Measurements from ENCODE around the gene SPOCK3. TPM values are rescaled to one million over a fixed set of nuclear protein-coding genes. Genes with fewer than 3 reads are reported as not detected.

Gene SPOCK3
- polyA plus RNA-seq, 3 donors = 0.31 to 1.9 (median 1.2) TPM

DNA sequence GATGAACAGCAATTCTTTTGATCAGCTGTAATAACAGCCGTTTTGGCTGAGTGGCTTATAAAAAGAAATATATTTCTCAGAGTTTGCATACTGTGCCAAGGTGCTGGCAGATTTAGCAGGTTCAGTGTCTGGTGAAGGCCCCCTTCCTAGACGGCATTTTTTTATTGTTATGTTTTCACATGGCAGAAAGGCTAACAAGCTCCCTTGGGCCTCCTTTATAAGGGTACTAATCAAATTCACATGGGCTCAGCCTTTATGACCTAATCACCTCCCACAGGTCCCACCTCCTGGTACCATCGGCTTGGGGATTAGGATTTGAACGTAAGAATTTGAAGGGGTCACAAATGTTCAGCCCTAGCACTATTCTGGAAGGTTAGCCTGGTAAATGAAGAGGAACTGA lies 431.9 kb downstream of the SPOCK3 start:
- Mint-ChIP-seq H3K27me3 (ENCODE audit: low read depth in 3 of 3) (no peaks in the 10 kb centered on the region), H3K36me3 (no peaks in the 10 kb centered on the region), H3K4me1 (no peaks in the 10 kb centered on the region), H3K4me3 (no peak overlapping the region), H3K27ac (no peak overlapping the region), H3K9me3 (peaks cover 0 to 9% (median 4%) of the 10 kb centered on the region in 7 donors)
- Histone ChIP-seq H2AFZ (ENCODE audit: insufficient read depth, low read depth, low read length, poor library complexity, severe bottlenecking) (no peak overlapping the region), H3K4me2 (replicated peaks; ENCODE audit: extremely low read depth, low read length, poor library complexity, severe bottlenecking) (no peak overlapping the region), H3K27me3 (ENCODE audit: control insufficient read depth in 2 of 2, insufficient read depth in 2 of 2, low read length in 2 of 2) (no peaks in the 10 kb centered on the region), H3K9me3 (replicated peaks in 1 of 2; ENCODE audit: control insufficient read depth in 1 of 2, insufficient read depth in 1 of 2, low read length in 2 of 2) (peaks cover 0 to 7% of the 10 kb centered on the region in 2 donors), H3K4me1 (ENCODE audit: control insufficient read depth in 1 of 2, insufficient read depth in 2 of 2, low read length in 2 of 2) (no peaks in the 10 kb centered on the region), H3K27ac (ENCODE audit: low read depth in 1 of 2, low read length in 2 of 2) (no peak overlapping the region), H3K79me2 (ENCODE audit: insufficient read depth, low read length) (no peaks in the 10 kb centered on the region), H4K20me1 (ENCODE audit: insufficient read depth, low read length) (no peaks in the 10 kb centered on the region), H3K9ac (ENCODE audit: insufficient read depth, low read length, poor library complexity, severe bottlenecking) (no peak overlapping the region), H3K4me3 (replicated peaks in 1 of 3; ENCODE audit: low read depth in 2 of 3, low read length in 3 of 3) (no peak overlapping the region), H3K36me3 (replicated peaks in 1 of 2; ENCODE audit: control insufficient read depth in 1 of 2, insufficient read depth in 2 of 2, low read length in 2 of 2) (no peaks in the 10 kb centered on the region)
- TF ChIP-seq, protein P1, sequence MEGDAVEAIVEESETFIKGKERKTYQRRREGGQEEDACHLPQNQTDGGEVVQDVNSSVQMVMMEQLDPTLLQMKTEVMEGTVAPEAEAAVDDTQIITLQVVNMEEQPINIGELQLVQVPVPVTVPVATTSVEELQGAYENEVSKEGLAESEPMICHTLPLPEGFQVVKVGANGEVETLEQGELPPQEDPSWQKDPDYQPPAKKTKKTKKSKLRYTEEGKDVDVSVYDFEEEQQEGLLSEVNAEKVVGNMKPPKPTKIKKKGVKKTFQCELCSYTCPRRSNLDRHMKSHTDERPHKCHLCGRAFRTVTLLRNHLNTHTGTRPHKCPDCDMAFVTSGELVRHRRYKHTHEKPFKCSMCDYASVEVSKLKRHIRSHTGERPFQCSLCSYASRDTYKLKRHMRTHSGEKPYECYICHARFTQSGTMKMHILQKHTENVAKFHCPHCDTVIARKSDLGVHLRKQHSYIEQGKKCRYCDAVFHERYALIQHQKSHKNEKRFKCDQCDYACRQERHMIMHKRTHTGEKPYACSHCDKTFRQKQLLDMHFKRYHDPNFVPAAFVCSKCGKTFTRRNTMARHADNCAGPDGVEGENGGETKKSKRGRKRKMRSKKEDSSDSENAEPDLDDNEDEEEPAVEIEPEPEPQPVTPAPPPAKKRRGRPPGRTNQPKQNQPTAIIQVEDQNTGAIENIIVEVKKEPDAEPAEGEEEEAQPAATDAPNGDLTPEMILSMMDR (IDR thresholded peaks at IDR 0.05) = no peak
- intact Hi-C loops (cut with micrococcal nuclease) = no loop called here
- DNase-seq = no peak
- no CpG with 5 or more reads among the region's 4 CpGs for WGBS (ENCODE audit: insufficient coverage)

- H3K27ac ChIP-seq (ENCODE audit: low read depth in 1 of 2, low read length in 2 of 2) = no peak overlapping the region
- no peaks in the 10 kb centered on the region for H4K20me1 ChIP-seq (ENCODE audit: insufficient read depth, low read length)
- H3K4me1 ChIP-seq (ENCODE audit: control insufficient read depth in 1 of 2, insufficient read depth in 2 of 2, low read length in 2 of 2) = no peaks in the 10 kb centered on the region
- Mint-ChIP-seq H3K36me3 (no peaks in the 10 kb centered on the region), H3K4me3 (no peak overlapping the region), H3K4me1 (no peaks in the 10 kb centered on the region), H3K27me3 (ENCODE audit: low read depth in 3 of 3) (no peaks in the 10 kb centered on the region), H3K9me3 (peaks cover 0 to 8% (median 4%) of the 10 kb centered on the region in 7 donors), H3K27ac (no peak overlapping the region)
- H3K9ac ChIP-seq (ENCODE audit: insufficient read depth, low read length, poor library complexity, severe bottlenecking) = no peak overlapping the region
- H3K36me3 ChIP-seq (replicated peaks in 1 of 2; ENCODE audit: control insufficient read depth in 1 of 2, insufficient read depth in 2 of 2, low read length in 2 of 2) = no peaks in the 10 kb centered on the region
- H3K79me2 ChIP-seq (ENCODE audit: insufficient read depth, low read length) = no peaks in the 10 kb centered on the region
- DNase-seq = no peak
- H3K9me3 ChIP-seq (replicated peaks in 1 of 2; ENCODE audit: control insufficient read depth in 1 of 2, insufficient read depth in 1 of 2, low read length in 2 of 2) = peaks cover 0 to 7% of the 10 kb centered on the region in 2 donors
- H2AFZ ChIP-seq (ENCODE audit: insufficient read depth, low read depth, low read length, poor library complexity, severe bottlenecking) = no peak overlapping the region
- H3K4me3 ChIP-seq (replicated peaks in 1 of 3; ENCODE audit: low read depth in 2 of 3, low read length in 3 of 3) = no peak overlapping the region
- TF ChIP-seq, protein P1 (IDR thresholded peaks at IDR 0.05) = no peak
- H3K27me3 ChIP-seq (ENCODE audit: control insufficient read depth in 2 of 2, insufficient read depth in 2 of 2, low read length in 2 of 2) = no peaks in the 10 kb centered on the region
- H3K4me2 ChIP-seq (replicated peaks; ENCODE audit: extremely low read depth, low read length, poor library complexity, severe bottlenecking) = no peak overlapping the region
- no CpG with 5 or more reads among the region's 3 CpGs for WGBS (ENCODE audit: insufficient coverage)
- intact Hi-C loops (cut with micrococcal nuclease) = no loop called here
These were observed 436.2 kb downstream of the SPOCK3 start for GRCh38 chr4:166798126-166798525.

Measured in CD14-positive monocyte (primary cell).